ENCODE results near the gene IPP.
A peak's percentile ranks its signal among the peaks of the same experiment; 100 is the strongest.
"Not testable (repeated sequence)": the region's sequence is repeated elsewhere in the genome, so short reads cannot be mapped to it uniquely, and the experiment has no call there.

Gene IPP

DNA sequence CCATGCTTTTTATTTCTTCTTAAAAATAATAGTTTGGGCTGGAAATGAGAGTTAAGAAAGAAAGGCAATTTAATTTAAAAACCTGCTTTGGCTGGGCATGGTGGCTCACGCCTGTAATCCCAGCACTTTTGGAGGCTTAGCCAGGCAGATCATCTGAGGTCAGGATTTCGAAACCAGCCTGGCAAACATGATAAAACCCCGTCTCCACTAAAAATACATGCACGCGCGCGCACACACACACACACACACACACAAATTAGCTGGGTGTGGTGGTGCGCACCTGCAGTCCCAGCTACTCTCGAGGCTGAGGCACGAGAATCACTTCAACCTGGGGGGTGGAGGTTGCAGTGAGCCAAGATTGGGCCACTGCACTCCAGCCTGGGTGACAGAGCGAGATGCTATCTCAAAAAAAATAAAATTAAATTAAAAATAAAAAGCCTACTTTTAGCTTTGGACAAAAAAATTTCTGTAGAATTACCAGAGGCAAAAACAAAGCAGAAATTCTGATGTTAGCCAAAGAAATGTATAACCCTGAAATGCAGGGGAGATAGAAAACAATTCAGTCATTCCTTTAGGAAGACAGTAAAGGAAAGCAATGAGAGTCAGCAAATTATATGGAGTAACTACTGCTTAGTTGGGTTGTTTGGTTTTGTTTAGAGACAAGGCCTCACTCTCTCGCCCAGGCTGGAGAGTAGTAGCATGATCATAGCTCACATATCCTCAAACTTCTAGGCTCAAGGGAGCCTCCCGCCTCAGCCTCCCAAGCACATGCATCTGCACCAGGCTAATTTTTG, 15.7 kb upstream of the IPP start:
- TF ChIP-seq CTCF (IDR thresholded peaks at IDR 0.05; ENCODE audit: low read depth, low read length, missing control alignments), result no peak
- in situ Hi-C loops (cut with HindIII; ENCODE audit: low sequenced_read_pairs), result no loop called here
- H3K4me3 ChIP-seq (ENCODE audit: low read depth, low read length), result no peak overlapping the region
- no peak for DNase-seq (ENCODE audit: low read depth)

- TF ChIP-seq CTCF (IDR thresholded peaks at IDR 0.05; ENCODE audit: low read depth, low read length, missing control alignments), result no peak
- DNase-seq (ENCODE audit: low read depth), result no peak
- no peak overlapping the region for H3K4me3 ChIP-seq (ENCODE audit: low read depth, low read length)
- in situ Hi-C loops (cut with HindIII; ENCODE audit: low sequenced_read_pairs), result no loop called here
Measured at GRCh38 chr1:45762291-45762690, 11.8 kb upstream of the IPP start.

DNA sequence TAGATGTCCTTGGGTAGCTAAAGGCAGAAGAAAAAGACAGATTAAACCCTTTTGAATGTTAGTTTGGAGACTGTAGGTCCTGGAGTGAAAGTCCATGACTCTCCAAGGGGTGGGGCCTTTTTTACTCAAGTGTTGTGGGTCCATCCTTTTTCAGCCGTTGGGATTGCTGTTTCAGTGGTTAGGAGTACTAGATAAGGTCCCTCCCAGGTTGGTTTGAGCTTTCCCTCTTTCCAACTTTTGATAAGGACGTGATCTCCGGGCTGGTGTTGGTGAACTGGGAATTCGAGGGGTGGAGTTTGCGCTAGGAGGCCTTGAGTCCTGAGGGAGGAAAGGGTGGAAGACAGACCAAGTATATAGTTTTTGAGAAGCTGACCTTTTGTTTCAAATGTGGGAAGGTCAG, 5.2 kb upstream of the IPP start:
- in situ Hi-C loops (cut with HindIII; ENCODE audit: low sequenced_read_pairs), result no loop called here
- no peak overlapping the region for H3K4me3 ChIP-seq (ENCODE audit: low read depth, low read length)
- no peak for DNase-seq (ENCODE audit: low read depth)
- no peak for TF ChIP-seq CTCF (IDR thresholded peaks at IDR 0.05; ENCODE audit: low read depth, low read length, missing control alignments)

DNA sequence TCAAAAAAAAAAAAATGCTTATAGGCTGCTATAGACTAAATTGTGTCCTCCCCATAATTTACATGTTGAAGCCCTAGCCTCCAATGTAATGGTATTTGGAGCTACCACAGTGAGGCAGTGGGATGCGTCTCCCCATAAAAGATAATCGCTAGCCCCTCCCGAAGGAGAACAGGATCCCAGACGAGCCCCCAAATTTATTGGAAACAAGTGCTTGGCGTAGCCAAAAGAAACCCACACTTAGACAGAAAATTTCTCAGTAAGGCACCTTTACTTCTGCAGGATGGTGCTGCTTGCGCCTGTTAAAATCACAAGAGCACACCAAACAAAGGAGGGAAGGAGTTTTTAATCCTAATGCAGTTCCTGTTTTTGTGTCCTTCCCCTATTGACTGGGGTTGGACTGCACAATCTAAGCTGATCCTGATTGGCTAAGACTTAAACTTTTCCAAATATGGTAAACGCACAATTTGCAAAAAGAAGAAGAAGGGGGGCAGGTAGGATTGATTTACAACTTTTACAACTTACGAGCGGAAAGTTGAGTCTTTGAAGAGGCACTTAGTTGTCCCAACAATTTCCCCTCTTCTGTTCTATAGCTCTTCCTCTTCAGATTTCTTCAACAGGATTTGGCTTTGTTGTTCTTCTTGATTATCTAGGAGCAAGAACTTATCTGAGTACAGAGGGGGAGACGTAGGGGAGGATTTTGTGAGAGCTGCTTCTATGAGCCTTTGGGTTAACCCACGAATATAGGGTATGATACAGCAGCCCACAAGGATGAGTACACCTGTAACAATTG, 3.0 kb upstream of the IPP start:
- no peak for TF ChIP-seq CTCF (IDR thresholded peaks at IDR 0.05; ENCODE audit: low read depth, low read length, missing control alignments)
- H3K4me3 ChIP-seq (ENCODE audit: low read depth, low read length), result no peak overlapping the region
- in situ Hi-C loops (cut with HindIII; ENCODE audit: low sequenced_read_pairs), result no loop called here
- DNase-seq (ENCODE audit: low read depth), result no peak

DNA sequence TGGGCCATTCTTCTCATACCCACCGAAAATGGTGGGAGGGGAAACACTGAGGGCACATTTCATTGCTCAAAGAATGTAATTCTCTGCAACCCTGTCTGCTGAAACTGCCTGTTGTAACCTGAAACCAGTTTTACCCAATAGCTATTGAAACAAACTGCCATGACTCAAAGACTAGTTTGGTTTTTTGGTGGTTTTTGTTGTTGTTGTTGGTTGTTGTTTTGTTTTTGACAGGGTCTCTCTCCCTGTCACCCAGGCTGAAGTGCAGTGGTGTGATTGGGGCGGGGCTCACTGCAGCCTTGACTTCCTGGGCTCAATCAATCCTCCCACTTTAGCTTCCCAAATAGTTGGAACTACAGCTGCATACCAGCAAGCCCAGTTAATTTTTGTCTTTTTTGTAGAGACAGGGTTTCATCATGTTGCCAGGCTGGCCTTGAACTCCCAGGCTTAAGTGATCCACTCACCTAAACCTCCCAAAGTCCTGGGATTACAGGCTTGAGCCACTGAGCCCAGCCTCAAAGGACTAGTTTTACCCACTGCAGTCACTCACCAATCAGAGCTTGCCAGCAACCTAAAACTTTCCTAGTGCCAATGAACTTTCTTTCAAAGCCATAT, 2.1 kb upstream of the IPP start:
- no peak for DNase-seq (ENCODE audit: low read depth)
- H3K4me3 ChIP-seq (ENCODE audit: low read depth, low read length), result no peak overlapping the region
- in situ Hi-C loops (cut with HindIII; ENCODE audit: low sequenced_read_pairs), result no loop called here
- TF ChIP-seq CTCF (IDR thresholded peaks at IDR 0.05; ENCODE audit: low read depth, low read length, missing control alignments), result no peak

DNA sequence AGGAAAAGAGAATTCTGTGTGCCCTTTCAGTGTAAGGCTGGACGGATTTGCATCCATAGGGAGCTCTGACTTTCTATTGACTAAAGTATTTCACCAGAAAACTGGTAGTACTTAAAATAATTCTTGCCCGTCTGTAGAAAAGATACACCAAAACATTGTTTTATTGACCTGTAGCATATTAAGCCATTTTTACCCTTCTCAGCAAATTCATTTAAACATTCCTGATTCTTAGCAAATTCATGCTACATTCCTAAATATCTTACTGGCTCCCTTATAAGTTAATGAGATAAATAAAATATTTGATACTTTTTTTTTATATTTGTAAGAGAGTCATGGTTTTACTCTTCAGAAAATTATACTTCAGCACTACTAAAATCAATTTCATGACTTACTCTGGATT, 1.6 kb upstream of the IPP start:
- no peak for DNase-seq (ENCODE audit: low read depth)
- H3K4me3 ChIP-seq (ENCODE audit: low read depth, low read length), result no peak overlapping the region
- TF ChIP-seq CTCF (IDR thresholded peaks at IDR 0.05; ENCODE audit: low read depth, low read length, missing control alignments), result no peak
- in situ Hi-C loops (cut with HindIII; ENCODE audit: low sequenced_read_pairs), result no loop called here

- not testable (repeated sequence) for DNase-seq (ENCODE audit: low read depth)
Measured at GRCh38 chr1:45751039-45751838, 786 bp upstream of the IPP start.

More at GRCh38 chr1:45751039-45751838, 786 bp upstream of the IPP start:
- peak overlapping the region; percentile 83 for H3K4me3 ChIP-seq (ENCODE audit: low read depth, low read length)
- in situ Hi-C loops (cut with HindIII; ENCODE audit: low sequenced_read_pairs), result not testable (repeated sequence)
